HL-60 (cell line): ENCODE data around the gene VENTX.

Source experiments
- DNase-seq, 2 experiments: peaks; one replicate each; pipeline ENCODE4 v3.0.0-alpha.2; 2010 to 2020; ENCODE audit warnings: low read depth in 1 of 2, low spot score in 1 of 2
- H3K27ac ChIP-seq: fragments of 250-450 bp; sonication (Bioruptor Pico); replicated peaks from 2 replicates; pipeline ENCODE4 v1.5.1; 2020; ENCODE audit warnings: mild to moderate bottlenecking, moderate library complexity
- H3K27me3 ChIP-seq: fragments of 250-450 bp; sonication (Bioruptor Pico); 2 replicates; pipeline ENCODE4 v1.5.1; 2021; ENCODE audit warnings: mild to moderate bottlenecking, moderate library complexity; ENCODE audit not compliant: insufficient read depth, poor library complexity, severe bottlenecking
- H3K4me3 ChIP-seq: replicated peaks from 2 replicates; pipeline ENCODE4 v1.5.1; 2011; ENCODE audit warnings: mild to moderate bottlenecking, control low read depth, low read length; ENCODE audit not compliant: insufficient read depth
- CTCF ChIP-seq: IDR thresholded peaks from one replicate; pipeline ENCODE4 v1.5.1; 2011; ENCODE audit warnings: low read length, control low read depth, inconsistent platforms; ENCODE audit not compliant: insufficient read depth
- GABPA ChIP-seq: IDR thresholded peaks from 2 replicates; pipeline ENCODE4 v1.6.1; 2012; ENCODE audit warnings: low read depth
- POLR2AphosphoS5 ChIP-seq: IDR thresholded peaks from 2 replicates; pipeline ENCODE4 v1.6.1; 2012; ENCODE audit warnings: low read depth
- REST ChIP-seq: IDR thresholded peaks from 2 replicates; pipeline ENCODE4 v1.6.1; 2012; ENCODE audit warnings: low read depth; ENCODE audit not compliant: insufficient replicate concordance
- SPI1 ChIP-seq: IDR thresholded peaks from 2 replicates; pipeline ENCODE4 v1.6.1; 2012; ENCODE audit warnings: low read depth, mild to moderate bottlenecking, borderline replicate concordance

VENTX gene

GRCh38 chr10:133246236-133246626 lies 8.6 kb downstream of the VENTX start:
- peaks cover 15% of the 10 kb centered on the region for H3K27me3 ChIP-seq
- H3K4me3 ChIP-seq, result no peak overlapping the region
- no peak for DNase-seq
- H3K27ac ChIP-seq, result no peak overlapping the region
- no peak for TF ChIP-seq CTCF
- TF ChIP-seq POLR2AphosphoS5, result no peak
- no peak for TF ChIP-seq GABPA
- no peak for TF ChIP-seq REST
- TF ChIP-seq SPI1, result no peak

GRCh38 chr10:133247681-133248333 lies 10.2 kb downstream of the VENTX start:
- DNase-seq, result no peak

More at GRCh38 chr10:133247681-133248333, 10.2 kb downstream of the VENTX start:
- H3K27me3 ChIP-seq, result peaks cover 4% of the 10 kb centered on the region
- H3K27ac ChIP-seq, result no peak overlapping the region
- TF ChIP-seq POLR2AphosphoS5, result no peak
- TF ChIP-seq REST, result no peak
- TF ChIP-seq GABPA, result no peak
- TF ChIP-seq CTCF, result no peak
- no peak for TF ChIP-seq SPI1
- H3K4me3 ChIP-seq, result no peak overlapping the region
